Effector CD8-positive, alpha-beta T cell (primary cell): ENCODE results near the gene LMNA.
"Not testable (repeated sequence)": the region's sequence is repeated elsewhere in the genome, so short reads cannot be mapped to it uniquely, and the experiment has no call there.

Source experiments
- DNase-seq: peaks from one replicate; lab custom pipeline; 2025; lab: John Stamatoyannopoulos, UW

The LMNA gene

GRCh38 chr1:156162430-156163037, 48.0 kb downstream of the LMNA start:
- no peak for DNase-seq

GRCh38 chr1:156163712-156164111, 49.2 kb downstream of the LMNA start:
- no peak for DNase-seq

GRCh38 chr1:156164125-156164831, 49.8 kb downstream of the LMNA start:
- DNase-seq, result no peak

GRCh38 chr1:156165083-156165482, 50.6 kb downstream of the LMNA start:
- no peak for DNase-seq

- DNase-seq, result no peak
Observed at GRCh38 chr1:156167536-156167935, 53.0 kb downstream of the LMNA start.

- no peak for DNase-seq
Observed at GRCh38 chr1:156172696-156173470, 58.4 kb downstream of the LMNA start.

- DNase-seq, result no peak
Observed at GRCh38 chr1:156176610-156177210, 62.2 kb downstream of the LMNA start.

- no peak for DNase-seq
Observed at GRCh38 chr1:156177919-156178654, 63.6 kb downstream of the LMNA start.

GRCh38 chr1:156180471-156180870, 66.0 kb downstream of the LMNA start:
- DNase-seq, result no peak

GRCh38 chr1:156181391-156181924, 66.9 kb downstream of the LMNA start:
- DNase-seq, result not testable (repeated sequence)

GRCh38 chr1:156182010-156182779, 67.7 kb downstream of the LMNA start:
- not testable (repeated sequence) for DNase-seq

- not testable (repeated sequence) for DNase-seq
Observed at GRCh38 chr1:156186347-156187177, 72.1 kb downstream of the LMNA start.
